GM21526 (cell line): ENCODE results near the gene NSUN4.

ENCODE experiments used
- ATAC-seq: cut with Tn5 transposase; IDR thresholded peaks from one replicate; pipeline ENCODE4 v1.9.1; 2021; ENCODE audit warnings: moderate library complexity; ENCODE audit not compliant: unreplicated experiment, low FRiP score

The NSUN4 gene

DNA sequence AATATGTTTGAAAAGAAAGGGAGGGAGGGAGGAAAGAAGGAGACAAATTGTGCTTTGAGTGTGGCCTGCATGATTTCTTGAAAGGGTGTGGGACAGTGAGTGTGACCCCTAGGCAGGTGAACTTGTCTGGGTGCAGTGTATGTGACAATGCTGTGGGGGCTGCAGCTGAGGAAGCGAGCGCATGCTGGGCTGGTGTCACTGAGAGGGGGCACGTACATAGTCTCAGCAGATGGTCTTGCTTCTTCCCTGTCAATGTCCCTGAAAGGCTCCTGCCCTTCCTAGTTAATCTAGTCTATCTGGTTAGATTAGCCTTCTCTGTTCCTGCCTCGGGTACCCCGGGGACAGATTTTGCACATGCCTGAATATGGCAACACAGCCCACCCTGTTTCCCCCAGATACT, 63.3 kb downstream of the NSUN4 start:
- no peak for ATAC-seq

DNA sequence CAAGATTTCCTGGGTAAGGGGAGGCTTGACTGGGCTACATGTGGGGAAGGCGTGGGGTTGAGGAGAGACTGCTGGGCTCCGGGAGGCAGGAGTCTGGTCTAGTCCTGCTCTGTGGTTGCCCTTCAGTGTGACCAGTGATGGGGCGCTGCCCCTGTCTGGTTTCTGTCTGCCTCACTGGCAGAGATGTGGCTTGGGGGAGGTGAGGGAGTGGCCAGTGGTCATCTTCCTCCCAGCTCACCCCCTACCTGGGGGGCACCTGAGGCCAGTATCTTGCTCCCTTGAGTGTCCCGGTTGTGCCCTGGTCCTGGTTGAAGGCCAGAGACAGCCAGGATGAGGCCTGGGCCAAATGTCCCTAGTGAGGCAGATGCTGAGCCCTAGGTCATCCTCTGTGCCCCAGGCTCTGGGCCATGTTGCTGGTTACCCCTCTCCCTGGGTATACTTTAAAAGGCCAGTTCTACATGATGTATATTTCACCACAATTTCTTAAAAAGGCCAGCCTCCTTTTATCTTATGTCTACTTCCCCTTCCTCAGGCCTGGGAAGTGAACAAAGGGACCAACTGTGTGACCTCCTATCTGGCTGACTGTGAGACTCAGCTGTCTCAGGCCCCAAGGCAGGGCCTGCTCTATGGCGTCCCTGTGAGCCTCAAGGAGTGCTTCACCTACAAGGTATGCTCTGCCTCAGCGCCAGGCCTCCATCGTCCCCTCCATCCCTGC, 64.0 kb downstream of the NSUN4 start:
- no peak for ATAC-seq

DNA sequence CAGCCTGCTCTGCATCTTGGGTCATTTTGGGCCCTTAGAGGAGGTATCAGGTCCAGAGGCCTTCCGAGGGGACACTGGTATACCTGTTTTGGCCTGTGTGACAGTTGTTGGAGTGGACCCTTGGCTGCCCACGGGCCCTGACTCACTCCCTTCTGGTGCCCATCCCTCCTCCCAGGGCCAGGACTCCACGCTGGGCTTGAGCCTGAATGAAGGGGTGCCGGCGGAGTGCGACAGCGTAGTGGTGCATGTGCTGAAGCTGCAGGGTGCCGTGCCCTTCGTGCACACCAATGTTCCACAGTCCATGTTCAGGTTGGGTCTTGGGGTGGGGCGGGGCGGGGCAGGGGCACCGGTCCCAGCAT, 64.6 kb downstream of the NSUN4 start:
- ATAC-seq, result no peak

DNA sequence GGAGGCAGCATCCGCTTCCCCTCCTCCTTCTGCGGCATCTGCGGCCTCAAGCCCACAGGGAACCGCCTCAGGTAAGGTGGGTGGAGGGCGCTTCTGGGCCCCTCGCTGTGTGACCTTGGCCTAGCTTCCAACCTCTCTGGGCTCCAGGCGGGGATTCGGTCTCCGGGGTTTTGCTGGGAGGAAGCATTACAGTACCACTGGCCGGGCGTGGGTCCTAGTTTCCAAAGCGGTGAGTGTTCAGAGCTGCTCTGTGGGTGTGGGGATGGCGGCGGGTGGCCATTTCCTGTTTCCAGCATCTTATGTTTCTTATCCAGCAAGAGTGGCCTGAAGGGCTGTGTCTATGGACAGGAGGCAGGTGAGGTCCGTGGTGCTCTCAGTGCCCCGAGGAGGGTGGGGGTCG, 65.1 kb downstream of the NSUN4 start:
- ATAC-seq, result no peak

DNA sequence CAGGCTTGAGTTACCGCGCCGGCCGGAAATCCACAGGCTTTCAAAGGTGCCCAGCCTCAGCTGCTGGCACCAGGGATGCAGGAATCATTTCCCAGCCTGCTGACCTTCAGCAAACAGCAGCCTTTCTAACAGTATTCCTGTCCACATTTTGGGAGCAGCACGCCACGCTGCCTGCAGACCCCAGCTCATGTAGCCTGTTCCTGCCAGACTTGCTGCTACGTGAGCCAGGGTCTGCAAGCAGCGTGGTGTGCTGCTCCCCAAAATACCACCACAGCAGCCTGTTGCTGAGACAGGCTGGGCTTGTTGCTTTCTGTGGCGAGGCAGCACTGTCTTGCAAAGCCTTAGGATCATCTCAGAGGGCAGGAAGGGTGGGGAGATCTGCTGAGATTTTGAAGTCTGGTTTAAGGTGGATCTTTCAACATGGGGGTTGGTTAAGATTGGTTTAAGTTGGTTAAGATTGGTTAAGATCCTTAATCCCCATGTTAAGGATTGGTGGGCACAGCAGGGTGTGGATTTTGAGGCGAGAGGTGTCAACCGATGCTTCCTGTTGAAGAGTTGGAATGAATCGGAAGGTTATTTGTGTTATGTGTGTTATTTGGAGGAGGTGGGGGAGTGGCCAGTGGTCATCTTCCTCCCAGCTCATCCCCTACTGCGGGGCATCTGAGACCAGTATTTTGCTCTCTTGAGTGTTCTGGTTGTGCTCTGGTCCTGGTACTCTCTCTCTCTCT, 66.4 kb downstream of the NSUN4 start:
- no peak for ATAC-seq

DNA sequence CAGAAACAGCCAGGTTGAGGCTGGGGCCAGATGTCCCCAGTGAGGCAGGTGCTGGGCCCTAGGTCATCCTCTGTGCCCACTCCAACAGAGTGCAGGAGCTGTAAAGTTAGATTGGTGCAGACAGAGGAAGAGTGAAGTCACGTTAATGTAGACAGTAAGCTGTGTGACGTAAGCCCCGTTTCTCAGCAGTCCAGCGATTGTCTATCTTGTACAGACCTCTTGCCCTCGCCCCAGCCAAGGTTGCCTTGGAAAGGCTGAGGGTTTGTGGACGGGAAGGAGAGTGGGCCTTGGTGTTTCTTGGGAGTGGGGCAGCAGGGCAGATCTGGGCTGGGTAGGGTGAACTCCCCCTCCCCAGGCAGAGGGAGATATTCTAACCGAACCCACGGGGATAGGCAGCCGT, 67.0 kb downstream of the NSUN4 start:
- ATAC-seq, result no peak

DNA sequence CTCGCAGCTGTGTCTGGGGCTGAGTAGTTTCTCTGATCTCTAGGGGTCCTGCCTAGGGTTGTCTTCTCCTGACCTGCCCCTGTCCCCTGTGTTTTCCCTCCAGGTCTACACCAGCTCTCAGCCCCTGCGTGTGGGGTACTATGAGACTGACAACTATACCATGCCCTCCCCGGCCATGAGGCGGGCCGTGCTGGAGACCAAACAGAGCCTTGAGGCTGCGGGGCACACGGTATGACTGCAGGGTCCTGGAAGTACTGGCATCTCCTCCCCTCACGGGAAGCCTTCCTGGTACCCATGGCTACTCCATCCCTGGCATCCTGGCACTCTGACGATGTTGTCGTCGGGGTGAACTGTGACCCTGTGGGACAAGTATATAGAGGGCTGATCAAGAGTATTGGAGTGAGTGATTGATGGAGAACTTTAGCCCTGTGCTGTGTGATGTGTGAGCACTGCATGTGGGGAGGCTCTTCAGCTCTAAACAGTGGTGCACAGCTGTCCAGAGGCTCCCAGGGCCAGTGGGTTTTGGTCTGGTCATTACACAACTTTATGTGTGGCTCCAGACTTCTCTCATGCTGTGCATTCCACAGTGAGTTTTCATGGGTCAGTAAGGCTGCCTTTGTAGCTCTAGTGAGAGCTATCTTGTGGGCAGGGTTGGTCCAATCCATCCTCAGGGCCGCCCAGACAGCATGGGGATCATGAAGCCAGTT, 67.9 kb downstream of the NSUN4 start:
- no peak for ATAC-seq

DNA sequence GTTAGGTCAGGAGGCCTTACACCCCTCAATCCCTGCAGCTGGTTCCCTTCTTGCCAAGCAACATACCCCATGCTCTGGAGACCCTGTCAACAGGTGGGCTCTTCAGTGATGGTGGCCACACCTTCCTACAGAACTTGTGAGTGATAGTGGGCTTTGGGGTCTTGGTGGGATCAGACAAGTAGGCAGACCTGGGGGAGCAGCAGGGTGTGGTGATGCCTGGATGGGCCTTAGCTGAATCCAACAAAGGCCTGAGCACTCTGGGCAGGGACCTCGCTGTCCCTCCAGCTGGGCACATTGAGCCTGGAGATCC, 68.4 kb downstream of the NSUN4 start:
- no peak for ATAC-seq

DNA sequence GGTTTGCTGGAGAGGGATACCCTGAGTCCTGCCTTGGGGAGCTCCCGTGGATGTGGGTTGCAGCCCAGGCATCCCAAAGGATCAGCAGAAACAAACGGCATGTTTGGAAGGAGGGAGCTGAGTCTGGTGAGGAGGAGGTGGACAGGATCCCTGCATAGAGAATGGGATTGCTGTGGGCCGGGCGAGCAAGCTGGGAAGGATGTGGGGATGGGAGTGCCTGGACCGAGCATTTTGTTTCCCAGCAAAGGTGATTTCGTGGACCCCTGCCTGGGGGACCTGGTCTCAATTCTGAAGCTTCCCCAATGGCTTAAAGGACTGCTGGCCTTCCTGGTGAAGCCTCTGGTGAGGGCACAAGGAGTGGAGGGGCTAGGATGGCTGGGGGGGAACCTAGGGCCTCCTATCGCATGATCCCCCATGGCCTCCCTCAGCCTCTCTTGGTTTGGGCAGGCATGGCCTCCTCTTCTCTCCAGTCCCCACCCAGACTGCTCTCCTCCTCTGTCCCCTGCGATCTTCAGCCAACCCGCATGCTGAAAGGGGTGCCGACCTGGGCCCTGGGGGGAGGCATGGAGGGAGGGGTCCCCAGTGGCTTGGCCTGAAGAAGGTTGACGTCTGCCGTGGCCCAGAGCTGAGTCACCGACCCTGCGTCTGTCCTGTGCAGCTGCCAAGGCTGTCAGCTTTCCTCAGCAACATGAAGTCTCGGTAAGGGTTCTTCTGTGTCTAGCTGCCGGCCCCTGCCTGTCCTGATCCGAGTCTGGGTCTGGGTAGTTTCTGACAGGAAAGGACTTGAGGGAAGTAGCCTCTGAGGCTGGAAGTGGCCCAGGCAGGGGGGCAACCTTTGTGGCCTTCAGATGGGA, 69.8 kb downstream of the NSUN4 start:
- ATAC-seq, result no peak

DNA sequence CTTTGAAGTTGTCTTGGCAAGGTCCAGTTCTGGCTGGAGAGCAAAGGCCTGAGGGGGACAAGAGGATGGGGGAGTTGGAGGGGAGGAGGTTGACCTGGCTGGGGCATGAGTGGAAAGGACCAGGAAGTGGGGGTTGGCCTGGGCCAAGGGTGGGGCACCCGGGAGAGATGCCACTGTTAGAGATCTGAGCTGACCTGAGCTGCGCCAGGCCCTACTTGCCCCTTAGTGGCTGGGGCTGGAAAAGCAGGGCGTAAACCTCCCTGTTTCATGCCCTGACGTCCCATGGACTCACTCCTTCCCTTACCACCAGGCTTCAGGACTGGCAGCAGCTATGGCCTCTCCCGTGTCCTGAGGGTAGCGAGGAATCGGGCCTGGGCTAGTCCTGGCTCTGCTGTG, 70.4 kb downstream of the NSUN4 start:
- ATAC-seq, result no peak
